ENCODE measurements around the gene GABPA.

The GABPA gene

DNA sequence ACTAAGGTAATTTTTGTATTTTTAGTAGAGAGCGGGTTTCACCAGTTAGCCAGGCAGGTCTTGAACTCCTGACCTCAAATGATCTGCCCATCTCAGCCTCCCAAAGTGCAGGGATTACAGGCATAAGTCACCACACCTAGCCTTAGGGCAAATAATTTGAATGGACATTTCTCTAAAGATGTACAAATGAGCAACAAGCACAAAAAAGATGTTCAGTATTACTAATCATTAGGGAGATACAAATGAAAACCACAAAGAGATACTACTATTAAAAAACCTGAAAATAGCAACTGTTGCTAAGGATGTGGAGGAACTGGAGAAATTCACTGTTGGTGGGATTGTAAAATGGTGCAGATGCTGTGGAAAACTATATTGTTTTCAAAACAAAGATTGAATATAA lies 79.1 kb downstream of the GABPA start:
- DNase-seq, result no peak

DNA sequence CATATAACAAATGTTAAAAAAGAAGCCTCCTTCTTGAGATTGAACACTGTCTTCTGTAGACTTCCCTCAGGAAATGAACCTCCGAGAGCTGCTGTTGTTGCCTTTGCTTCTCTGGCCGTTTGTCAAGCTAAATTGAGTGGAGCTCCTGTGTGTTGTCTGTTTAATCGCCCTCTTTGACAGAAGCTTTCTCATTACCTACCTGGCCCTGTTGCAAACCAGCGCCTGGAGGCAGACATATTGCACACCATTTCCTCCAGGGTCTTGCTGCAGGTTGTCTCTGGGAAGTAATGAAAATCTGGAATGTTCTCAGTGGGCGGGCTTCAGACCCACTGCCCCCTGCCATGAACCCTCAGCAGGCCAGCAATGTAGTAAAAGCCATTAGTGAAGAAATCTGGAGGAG lies 83.3 kb downstream of the GABPA start:
- no peak for DNase-seq

DNA sequence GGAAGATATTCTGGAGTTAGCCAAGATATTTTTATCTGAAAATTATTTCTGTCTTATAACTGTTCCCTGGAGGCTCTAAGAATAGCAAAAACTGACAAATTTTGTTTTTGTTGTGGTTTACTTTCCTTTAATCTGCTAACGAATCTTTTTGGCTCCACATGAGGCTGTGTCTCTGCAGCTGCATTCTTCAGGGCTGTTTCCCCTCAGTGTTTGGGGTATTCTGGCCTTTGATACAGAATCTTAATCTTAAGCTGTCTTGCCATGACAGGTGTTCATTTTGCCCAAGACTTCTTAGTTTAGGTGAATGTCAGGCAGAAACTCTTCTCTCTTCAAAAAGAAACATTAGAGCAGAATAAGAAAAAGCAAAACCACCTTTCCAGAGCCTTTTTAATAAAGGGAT lies 83.8 kb downstream of the GABPA start:
- DNase-seq, result no peak

Data from NCI-H1092 (cell line).